ENCODE data around the gene KLRK1.
"Not testable (repeated sequence)": the region's sequence is repeated elsewhere in the genome, so short reads cannot be mapped to it uniquely, and the experiment has no call there.

- TF ChIP-seq, protein P1, sequence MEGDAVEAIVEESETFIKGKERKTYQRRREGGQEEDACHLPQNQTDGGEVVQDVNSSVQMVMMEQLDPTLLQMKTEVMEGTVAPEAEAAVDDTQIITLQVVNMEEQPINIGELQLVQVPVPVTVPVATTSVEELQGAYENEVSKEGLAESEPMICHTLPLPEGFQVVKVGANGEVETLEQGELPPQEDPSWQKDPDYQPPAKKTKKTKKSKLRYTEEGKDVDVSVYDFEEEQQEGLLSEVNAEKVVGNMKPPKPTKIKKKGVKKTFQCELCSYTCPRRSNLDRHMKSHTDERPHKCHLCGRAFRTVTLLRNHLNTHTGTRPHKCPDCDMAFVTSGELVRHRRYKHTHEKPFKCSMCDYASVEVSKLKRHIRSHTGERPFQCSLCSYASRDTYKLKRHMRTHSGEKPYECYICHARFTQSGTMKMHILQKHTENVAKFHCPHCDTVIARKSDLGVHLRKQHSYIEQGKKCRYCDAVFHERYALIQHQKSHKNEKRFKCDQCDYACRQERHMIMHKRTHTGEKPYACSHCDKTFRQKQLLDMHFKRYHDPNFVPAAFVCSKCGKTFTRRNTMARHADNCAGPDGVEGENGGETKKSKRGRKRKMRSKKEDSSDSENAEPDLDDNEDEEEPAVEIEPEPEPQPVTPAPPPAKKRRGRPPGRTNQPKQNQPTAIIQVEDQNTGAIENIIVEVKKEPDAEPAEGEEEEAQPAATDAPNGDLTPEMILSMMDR (conservative IDR thresholded peaks at IDR 0.05 in 1 of 2, IDR thresholded peaks at IDR 0.05 in 1 of 2; ENCODE audit: extremely low read depth in 1 of 2, insufficient read depth in 1 of 2, low read depth in 1 of 2, low read length in 2 of 2) = not testable (repeated sequence)
- not testable (repeated sequence) for TF ChIP-seq EZH2 (IDR thresholded peaks at IDR 0.05; ENCODE audit: borderline replicate concordance, low read length)
Measured at GRCh38 chr12:10430623-10431022, 40.8 kb upstream of the KLRK1 start.
